OCI-LY3 (cell line): ENCODE results near the gene SUPV3L1.

Source experiments
- H2AFZ ChIP-seq: fragments of 200-600, 300-600 bp; shearing (Covaris generic); 2 replicates; pipeline ENCODE4 v1.6.0; 2014; ENCODE audit warnings: antibody characterized with exemption, low read depth, low read length
- H3K27ac ChIP-seq: fragments of 200-600, 300-600 bp; sonication (generic); 2 replicates; pipeline ENCODE4 v1.5.1; 2014; ENCODE audit warnings: mild to moderate bottlenecking, low read length, moderate library complexity, mixed read lengths
- H3K27me3 ChIP-seq: fragments of 200-600, 300-600 bp; sonication (generic); 2 replicates; pipeline ENCODE4 v1.6.1; 2014; ENCODE audit warnings: low read depth, low read length, mixed read lengths
- H3K36me3 ChIP-seq: fragments of 200-600, 300-600 bp; sonication (generic); replicated peaks from 2 replicates; pipeline ENCODE3; 2014; ENCODE audit warnings: low read depth, low read length, mixed read lengths
- H3K4me1 ChIP-seq: fragments of 300-600, 200-600 bp; sonication (generic); 2 replicates; pipeline ENCODE4 v1.6.1; 2014; ENCODE audit warnings: low read length, mixed read lengths
- H3K4me2 ChIP-seq: fragments of 200-600, 300-600 bp; sonication (generic); 2 replicates; pipeline ENCODE4 v1.6.1; 2014; ENCODE audit warnings: low read length, mixed read lengths
- H3K4me3 ChIP-seq: fragments of 300-600, 200-600 bp; sonication (generic); 2 replicates; pipeline ENCODE4 v1.5.1; 2014; ENCODE audit warnings: antibody characterized with exemption, mild to moderate bottlenecking, low read length, moderate library complexity
- H3K79me2 ChIP-seq: fragments of 300-600, 200-600 bp; shearing (Covaris generic); 2 replicates; pipeline ENCODE4 v1.6.1; 2014; ENCODE audit warnings: mild to moderate bottlenecking, low read length, mixed read lengths
- H3K9ac ChIP-seq: fragments of 300-600, 200-600 bp; shearing (Covaris generic); 2 replicates; pipeline ENCODE4 v1.6.0; 2014; ENCODE audit warnings: mild to moderate bottlenecking, low read length, moderate library complexity
- H3K9me3 ChIP-seq: fragments of 200-600, 300-600 bp; shearing (Covaris generic); 2 replicates; pipeline ENCODE4 v1.6.1; 2014; ENCODE audit warnings: low read length, mixed read lengths; ENCODE audit not compliant: insufficient read depth
- H4K20me1 ChIP-seq: fragments of 200-600, 300-600 bp; sonication (generic); 2 replicates; pipeline ENCODE4 v1.6.1; 2016; ENCODE audit warnings: low read length, mixed read lengths; ENCODE audit not compliant: insufficient read depth
- EZH2phosphoT487 ChIP-seq: fragments of 200-600 bp; shearing (Covaris generic); IDR thresholded peaks from 2 replicates; pipeline ENCODE4 v1.6.1; 2018; ENCODE audit warnings: antibody characterized with exemption, mixed run types, low read depth
- TF ChIP-seq, protein P1 (sequence below): fragments of 200-600, 300-600 bp; sonication (generic); IDR thresholded peaks from 2 replicates; pipeline ENCODE4 v1.5.1; 2014; ENCODE audit warnings: antibody characterized with exemption, low read length, low read depth

The SUPV3L1 gene

GRCh38 chr10:69243817-69244216, 63.8 kb downstream of the SUPV3L1 start:
- Histone ChIP-seq H3K9me3 (no peaks in the 10 kb centered on the region), H3K4me2 (no peak overlapping the region), H3K9ac (no peak overlapping the region), H3K4me3 (no peak overlapping the region), H2AFZ (no peak overlapping the region), H3K79me2 (no peaks in the 10 kb centered on the region), H3K27me3 (no peaks in the 10 kb centered on the region), H3K4me1 (no peaks in the 10 kb centered on the region), H3K36me3 (no peaks in the 10 kb centered on the region), H4K20me1 (no peaks in the 10 kb centered on the region), H3K27ac (no peak overlapping the region)
- TF ChIP-seq, protein P1, sequence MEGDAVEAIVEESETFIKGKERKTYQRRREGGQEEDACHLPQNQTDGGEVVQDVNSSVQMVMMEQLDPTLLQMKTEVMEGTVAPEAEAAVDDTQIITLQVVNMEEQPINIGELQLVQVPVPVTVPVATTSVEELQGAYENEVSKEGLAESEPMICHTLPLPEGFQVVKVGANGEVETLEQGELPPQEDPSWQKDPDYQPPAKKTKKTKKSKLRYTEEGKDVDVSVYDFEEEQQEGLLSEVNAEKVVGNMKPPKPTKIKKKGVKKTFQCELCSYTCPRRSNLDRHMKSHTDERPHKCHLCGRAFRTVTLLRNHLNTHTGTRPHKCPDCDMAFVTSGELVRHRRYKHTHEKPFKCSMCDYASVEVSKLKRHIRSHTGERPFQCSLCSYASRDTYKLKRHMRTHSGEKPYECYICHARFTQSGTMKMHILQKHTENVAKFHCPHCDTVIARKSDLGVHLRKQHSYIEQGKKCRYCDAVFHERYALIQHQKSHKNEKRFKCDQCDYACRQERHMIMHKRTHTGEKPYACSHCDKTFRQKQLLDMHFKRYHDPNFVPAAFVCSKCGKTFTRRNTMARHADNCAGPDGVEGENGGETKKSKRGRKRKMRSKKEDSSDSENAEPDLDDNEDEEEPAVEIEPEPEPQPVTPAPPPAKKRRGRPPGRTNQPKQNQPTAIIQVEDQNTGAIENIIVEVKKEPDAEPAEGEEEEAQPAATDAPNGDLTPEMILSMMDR, result no peak
- no peak for TF ChIP-seq EZH2phosphoT487

GRCh38 chr10:69246036-69246435, 66.0 kb downstream of the SUPV3L1 start:
- Histone ChIP-seq H4K20me1 (no peaks in the 10 kb centered on the region), H3K27me3 (no peaks in the 10 kb centered on the region), H3K4me1 (no peaks in the 10 kb centered on the region), H3K9ac (no peak overlapping the region), H3K36me3 (no peaks in the 10 kb centered on the region), H3K4me3 (no peak overlapping the region), H3K4me2 (no peak overlapping the region), H3K27ac (no peak overlapping the region), H3K79me2 (no peaks in the 10 kb centered on the region), H2AFZ (no peak overlapping the region), H3K9me3 (no peaks in the 10 kb centered on the region)
- no peak for TF ChIP-seq EZH2phosphoT487
- TF ChIP-seq, protein P1, result no peak

GRCh38 chr10:69246581-69247312, 66.7 kb downstream of the SUPV3L1 start:
- H3K27ac ChIP-seq, result no peak overlapping the region
- H3K36me3 ChIP-seq, result no peaks in the 10 kb centered on the region
- no peaks in the 10 kb centered on the region for H4K20me1 ChIP-seq
- no peak overlapping the region for H3K9ac ChIP-seq
- H3K27me3 ChIP-seq, result no peaks in the 10 kb centered on the region
- H3K9me3 ChIP-seq, result no peaks in the 10 kb centered on the region
- no peak overlapping the region for H2AFZ ChIP-seq
- no peaks in the 10 kb centered on the region for H3K79me2 ChIP-seq
- H3K4me1 ChIP-seq, result no peaks in the 10 kb centered on the region
- TF ChIP-seq, protein P1, result no peak
- no peak for TF ChIP-seq EZH2phosphoT487
- H3K4me2 ChIP-seq, result no peak overlapping the region
- no peak overlapping the region for H3K4me3 ChIP-seq

DNA sequence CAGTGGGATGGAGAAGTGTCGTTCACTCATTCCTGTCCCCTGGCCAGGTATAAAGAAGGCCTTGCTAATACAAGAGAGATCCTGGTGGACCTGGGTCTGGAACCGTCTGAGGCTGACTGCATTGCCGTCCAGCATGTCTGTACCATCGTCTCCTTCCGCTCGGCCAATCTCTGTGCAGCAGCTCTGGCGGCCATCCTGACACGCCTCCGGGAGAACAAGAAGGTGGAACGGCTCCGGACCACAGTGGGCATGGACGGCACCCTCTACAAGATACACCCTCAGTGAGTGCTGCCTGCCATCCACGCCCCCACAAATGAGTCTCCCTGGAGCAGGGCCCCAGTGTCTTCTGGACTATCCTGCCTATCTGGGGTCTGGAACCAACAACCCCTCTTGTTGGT, 67.3 kb downstream of the SUPV3L1 start:
- no peaks in the 10 kb centered on the region for H4K20me1 ChIP-seq
- no peak overlapping the region for H3K4me2 ChIP-seq
- no peaks in the 10 kb centered on the region for H3K4me1 ChIP-seq
- no peak overlapping the region for H3K4me3 ChIP-seq
- no peak overlapping the region for H3K9ac ChIP-seq
- no peaks in the 10 kb centered on the region for H3K9me3 ChIP-seq
- no peak overlapping the region for H3K27ac ChIP-seq
- H3K27me3 ChIP-seq, result no peaks in the 10 kb centered on the region
- no peak overlapping the region for H2AFZ ChIP-seq
- TF ChIP-seq EZH2phosphoT487, result no peak
- TF ChIP-seq, protein P1, result no peak
- H3K36me3 ChIP-seq, result no peaks in the 10 kb centered on the region
- no peaks in the 10 kb centered on the region for H3K79me2 ChIP-seq
